Right atrium auricular region (tissue), 2 donors: ENCODE measurements around the gene RNF212B. TPM values are rescaled to one million over a fixed set of nuclear protein-coding genes. Genes with fewer than 3 reads are reported as not detected.
"Not testable (repeated sequence)": the region's sequence is repeated elsewhere in the genome, so short reads cannot be mapped to it uniquely, and the experiment has no call there.

Experiments used
- DNase-seq: peaks from one replicate; pipeline ENCODE4 v3.0.0-alpha.2; 2019; ENCODE audit warnings: low spot score
- H3K27ac ChIP-seq, 2 donors: fragments of 200-600 bp; sonication (generic); 1 replicate in 1 of 2; 2 replicates in 1 of 2; pipeline ENCODE4 v1.5.1; 2016 to 2019
- H3K27me3 ChIP-seq, 2 donors: fragments of 200-600 bp; sonication (generic); one replicate each; pipeline versions ENCODE4 v1.5.1 to v1.6.0; 2017 to 2019
- H3K36me3 ChIP-seq: fragments of 200-600 bp; sonication (generic); one replicate; pipeline ENCODE4 v1.5.1; 2016
- H3K4me1 ChIP-seq, 2 donors: fragments of 200-600 bp; sonication (generic); one replicate each; pipeline versions ENCODE4 v1.5.1 to v1.6.0; 2017 to 2019
- H3K4me3 ChIP-seq, 2 donors: fragments of 200-600 bp; sonication (generic); 1 replicate in 1 of 2; 2 replicates in 1 of 2; pipeline ENCODE4 v1.5.1; 2017 to 2019; ENCODE audit warnings: mild to moderate bottlenecking in 1 of 2, moderate library complexity in 1 of 2
- H3K9me3 ChIP-seq, 2 donors: fragments of 200-600 bp; sonication (generic); one replicate each; pipeline ENCODE4 v1.5.1; 2019
- CTCF ChIP-seq, 2 donors: fragments of 200-600 bp; sonication (generic); IDR thresholded peaks; one replicate each; pipeline ENCODE4 v1.5.1; 2019; ENCODE audit warnings: antibody characterized with exemption in 2 of 2
- total RNA-seq, 2 donors: library from RNA; depleted of rRNA; stranded (reverse); fragments of >200 nt; gene quantifications; one replicate each; pipeline ENCODE4 v1.1.0, GENCODE V29; 2016

The RNF212B gene
- not detected for total RNA-seq

- Histone ChIP-seq H3K36me3 (no peaks in the 10 kb centered on the region), H3K9me3 (no peaks in the 10 kb centered on the region), H3K27me3 (no peaks in the 10 kb centered on the region), H3K4me3 (peak within 1 kb of the TSS in 1 of 2 donors; percentile 37), H3K27ac (no peak within 1 kb of the TSS), H3K4me1 (peaks cover 0 to 9% of the 10 kb centered on the region in 2 donors)
- TF ChIP-seq CTCF (IDR thresholded peaks at IDR 0.05): no peak
- peak; percentile 85 for DNase-seq
Observed at GRCh38 chr14:23237772-23238594, at the start of gene RNF212B. RNF212B (plus strand) TSS chr14:23237936; CDS start chr14:23240346, 2,410 bp downstream.

GRCh38 chr14:23193432-23193831, 44.3 kb upstream of the RNF212B start:
- Histone ChIP-seq H3K27me3 (no peaks in the 10 kb centered on the region), H3K9me3 (no peaks in the 10 kb centered on the region), H3K36me3 (no peaks in the 10 kb centered on the region), H3K4me1 (no peaks in the 10 kb centered on the region), H3K4me3 (no peak overlapping the region), H3K27ac (no peak overlapping the region)
- DNase-seq: no peak
- no peak for TF ChIP-seq CTCF (IDR thresholded peaks at IDR 0.05)

GRCh38 chr14:23195552-23196101, 42.1 kb upstream of the RNF212B start:
- DNase-seq: no peak
- Histone ChIP-seq H3K4me3 (no peak overlapping the region), H3K36me3 (no peaks in the 10 kb centered on the region), H3K4me1 (no peaks in the 10 kb centered on the region), H3K27ac (no peak overlapping the region), H3K27me3 (no peaks in the 10 kb centered on the region), H3K9me3 (no peaks in the 10 kb centered on the region)
- no peak for TF ChIP-seq CTCF (IDR thresholded peaks at IDR 0.05)

- DNase-seq, H3K4me1 ChIP-seq, H3K27me3 ChIP-seq, H3K4me3 ChIP-seq, H3K9me3 ChIP-seq, H3K27ac ChIP-seq, H3K36me3 ChIP-seq: not testable (repeated sequence)
Observed at GRCh38 chr14:23196487-23196886, 41.2 kb upstream of the RNF212B start.

GRCh38 chr14:23199141-23199540, 38.6 kb upstream of the RNF212B start:
- not testable (repeated sequence) for DNase-seq, H3K27me3 ChIP-seq, H3K4me1 ChIP-seq, H3K9me3 ChIP-seq, H3K4me3 ChIP-seq, H3K36me3 ChIP-seq, H3K27ac ChIP-seq

GRCh38 chr14:23202001-23202400, 35.7 kb upstream of the RNF212B start:
- TF ChIP-seq CTCF (IDR thresholded peaks at IDR 0.05): no peak
- H3K27ac ChIP-seq: no peak overlapping the region
- H3K27me3 ChIP-seq: no peaks in the 10 kb centered on the region
- no peak for DNase-seq
- no peaks in the 10 kb centered on the region for H3K36me3 ChIP-seq
- no peaks in the 10 kb centered on the region for H3K9me3 ChIP-seq
- H3K4me3 ChIP-seq: no peak overlapping the region
- H3K4me1 ChIP-seq: no peaks in the 10 kb centered on the region
